NAMALWA (cell line): ENCODE measurements around the gene TNFAIP8L2.
A peak's percentile ranks its signal among the peaks of the same experiment; 100 is the strongest.

Experiments used
- DNase-seq: peaks from one replicate; pipeline ENCODE4 v3.0.0-alpha.2; 2015; ENCODE audit warnings: low spot score

TNFAIP8L2 gene

GRCh38 chr1:151156515-151156819 lies at the start of gene TNFAIP8L2:
Gene TNFAIP8L2, plus strand, starts transcription at chr1:151156649. Its CDS starts 2,049 bp downstream, at chr1:151158698.
- peak; percentile 72 for DNase-seq

- no peak for DNase-seq
These were observed 49.6 kb upstream of the TNFAIP8L2 start for GRCh38 chr1:151106894-151107293.

GRCh38 chr1:151108331-151108730 lies 48.1 kb upstream of the TNFAIP8L2 start:
- DNase-seq, result no peak

DNA sequence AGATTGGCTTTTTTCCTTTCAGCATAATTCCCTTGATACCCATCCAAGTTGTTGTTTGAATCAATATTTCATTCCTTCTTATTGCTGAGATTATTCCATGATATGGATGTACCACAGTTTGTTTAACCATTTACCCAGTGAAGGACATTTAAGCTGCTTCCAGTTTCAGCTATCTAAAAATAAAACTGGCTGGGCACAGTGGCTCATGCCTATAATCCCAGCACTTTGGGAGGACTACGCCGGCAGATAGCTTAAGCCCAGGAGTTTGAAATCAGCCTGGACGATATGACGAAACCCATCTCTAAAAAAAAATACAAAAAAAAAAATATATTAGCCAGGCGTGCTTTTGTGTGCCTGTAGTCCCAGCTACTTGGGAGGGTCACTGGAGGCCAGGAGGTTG lies 42.6 kb upstream of the TNFAIP8L2 start:
- no peak for DNase-seq

DNA sequence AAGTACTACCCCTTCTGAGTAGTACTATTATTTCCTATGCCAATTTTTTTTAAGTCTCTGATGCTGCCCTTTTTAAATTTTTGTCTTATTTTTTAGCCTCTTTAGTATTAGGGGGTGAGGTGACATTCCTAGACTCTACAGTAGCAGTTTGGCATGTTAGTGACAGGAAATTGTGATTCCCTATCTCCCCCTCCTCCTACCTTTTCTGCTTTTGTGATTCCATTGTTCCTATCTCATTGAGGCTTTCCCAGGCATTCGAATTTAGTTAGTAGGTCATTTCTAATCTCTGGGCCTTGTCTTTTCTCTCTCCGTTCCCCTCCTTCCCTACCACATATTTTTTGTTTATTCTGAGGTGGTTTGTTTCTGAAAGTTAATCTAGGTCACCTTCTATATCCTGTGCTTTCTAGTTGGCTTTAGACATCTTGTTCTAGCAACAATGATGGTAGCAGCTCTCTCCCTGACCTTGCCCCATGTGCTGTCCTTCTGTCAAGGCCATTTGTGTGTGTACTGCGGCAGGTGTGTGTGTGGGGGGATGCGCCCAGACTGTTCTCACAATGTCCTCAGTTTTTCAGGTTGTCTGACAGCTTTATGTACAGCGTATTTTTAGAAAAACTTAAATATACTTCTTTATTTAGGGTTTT lies 31.6 kb upstream of the TNFAIP8L2 start:
- no peak for DNase-seq

GRCh38 chr1:151128800-151129199 lies 27.6 kb upstream of the TNFAIP8L2 start:
- DNase-seq, result no peak

GRCh38 chr1:151130987-151131586 lies 25.4 kb upstream of the TNFAIP8L2 start:
- no peak for DNase-seq

DNA sequence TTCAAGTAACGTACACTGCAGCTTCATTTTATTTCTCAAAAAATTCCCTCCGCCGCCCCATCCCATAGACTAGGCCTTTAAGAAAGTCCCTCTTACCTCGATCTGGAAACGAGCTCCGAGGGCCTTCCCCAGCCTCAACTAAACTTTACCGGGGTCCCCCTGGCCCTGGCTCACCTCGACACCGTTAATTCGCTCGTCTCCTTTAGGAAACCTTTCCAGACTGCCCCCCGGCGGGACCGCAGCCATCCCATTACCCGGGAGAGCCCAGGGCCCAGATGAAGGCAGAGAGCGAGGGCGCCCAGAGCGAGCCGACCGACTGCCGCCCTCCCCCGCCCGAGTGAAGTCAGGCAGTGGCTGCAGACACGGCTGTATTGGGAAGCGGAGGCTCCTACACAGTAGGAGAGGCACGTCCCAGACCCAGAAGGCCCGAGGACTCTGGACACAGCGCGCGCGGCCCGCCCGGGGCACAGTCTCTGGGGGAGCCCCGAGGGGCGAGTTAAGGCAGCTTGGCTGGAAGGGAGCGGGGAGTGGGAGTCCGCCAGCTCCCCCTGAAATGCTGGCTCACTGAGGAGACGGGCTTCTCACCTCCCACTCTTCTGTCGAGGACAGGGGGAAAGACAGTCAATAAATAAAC lies 24.6 kb upstream of the TNFAIP8L2 start:
- no peak for DNase-seq

DNA sequence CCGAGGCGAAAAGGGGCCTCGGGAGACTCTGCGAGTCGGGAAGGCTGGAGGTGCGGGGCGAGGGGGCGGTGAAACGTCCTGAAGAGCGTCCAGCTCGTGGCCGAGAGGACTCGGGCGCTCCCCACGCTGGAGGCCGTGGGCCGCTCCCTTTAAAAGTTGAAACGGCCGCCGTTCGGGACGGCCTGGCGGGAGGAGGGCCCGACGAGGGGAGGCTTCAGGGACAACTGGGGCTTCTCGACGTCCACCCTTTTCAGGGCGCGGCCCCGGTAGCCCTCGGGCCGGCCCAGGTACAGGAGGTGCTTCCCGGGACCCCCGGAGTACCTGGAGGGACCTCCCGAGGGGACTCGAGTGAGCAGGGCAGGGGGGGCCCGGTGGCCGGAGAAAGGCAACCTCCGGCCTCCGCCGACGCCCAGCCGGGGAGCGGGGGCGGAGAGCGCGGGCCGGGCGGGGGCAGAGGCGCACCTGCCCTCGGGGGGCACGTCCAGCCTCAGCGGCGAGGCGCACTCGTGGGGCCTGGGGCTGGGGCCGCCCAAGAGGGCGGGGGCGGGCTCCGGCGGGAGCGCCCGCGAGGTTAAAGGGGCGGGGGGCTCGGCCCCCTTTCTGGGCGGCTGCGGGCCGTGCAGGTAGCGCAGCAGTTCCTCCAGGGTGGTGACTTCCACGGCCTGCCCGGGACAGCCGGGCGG lies 24.0 kb upstream of the TNFAIP8L2 start:
- DNase-seq, result no peak

- DNase-seq, result no peak
These were observed 23.2 kb upstream of the TNFAIP8L2 start for GRCh38 chr1:151133018-151133806.

DNA sequence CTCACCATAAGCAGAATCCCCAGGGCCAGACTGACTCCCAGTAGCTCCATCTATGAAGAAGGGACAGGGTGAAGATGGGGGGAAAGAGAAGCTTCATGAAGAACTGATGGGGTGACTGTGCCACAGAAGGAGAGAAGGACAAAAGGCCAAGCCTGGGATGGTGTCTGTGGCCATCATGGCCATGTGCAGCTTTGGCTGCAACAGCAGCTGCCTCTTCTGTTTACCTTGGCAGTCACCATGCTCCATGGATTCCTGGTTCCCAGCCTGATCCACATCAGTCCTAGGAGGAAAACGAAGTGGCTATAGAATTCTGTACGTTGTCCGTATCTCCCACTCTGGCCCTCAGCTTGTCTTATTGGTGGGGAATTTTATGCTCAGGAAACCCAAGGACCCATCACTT lies 22.1 kb upstream of the TNFAIP8L2 start:
- DNase-seq, result no peak

- no peak for DNase-seq
These were observed 21.5 kb upstream of the TNFAIP8L2 start for GRCh38 chr1:151134991-151135390.

DNA sequence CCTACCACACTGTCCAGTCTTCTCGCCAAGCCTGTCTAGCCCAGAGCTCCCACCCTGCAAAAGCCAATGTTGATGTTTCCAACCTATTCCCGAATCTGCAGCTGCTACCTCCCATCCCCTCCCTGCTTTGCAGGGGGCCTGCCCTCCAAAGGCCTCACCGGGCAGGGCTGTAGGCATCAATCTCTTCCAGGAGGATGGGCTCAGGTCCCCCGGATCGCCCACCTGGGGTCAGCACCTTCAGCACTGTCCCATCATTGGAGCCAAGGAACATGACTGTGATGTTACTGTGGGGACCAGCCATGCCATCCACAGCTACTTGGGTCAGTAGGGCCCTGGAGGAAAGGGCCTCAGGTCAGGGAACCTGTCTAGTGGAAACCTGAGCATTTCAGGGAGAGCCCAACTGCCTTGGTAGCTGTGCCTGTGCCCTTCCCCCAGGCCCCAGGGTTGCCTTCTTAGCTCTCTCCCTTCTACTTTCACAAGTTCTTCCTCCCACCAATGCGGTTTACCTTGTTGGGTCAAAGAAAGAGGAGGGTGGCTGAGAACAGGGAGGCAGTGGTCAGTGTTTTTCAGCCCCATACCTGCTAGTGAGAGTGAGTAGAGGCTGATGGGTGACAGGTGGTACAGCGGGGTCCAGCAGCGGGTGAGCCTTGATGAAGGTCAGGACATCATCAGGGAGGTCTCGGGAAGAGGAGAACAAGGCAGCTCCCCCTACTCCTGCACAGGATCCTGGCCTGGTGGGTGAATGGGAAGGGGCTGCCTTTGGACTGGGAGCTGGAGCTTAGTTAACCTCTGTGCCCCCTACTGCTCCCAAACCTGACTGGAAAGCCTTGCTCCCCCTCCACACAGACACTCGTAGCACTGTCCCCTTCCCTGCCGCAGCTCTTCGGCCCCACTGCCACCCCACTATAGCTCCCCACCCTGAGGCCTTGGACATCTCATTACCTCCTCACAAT lies 20.7 kb upstream of the TNFAIP8L2 start:
- DNase-seq, result peak; percentile 10

DNA sequence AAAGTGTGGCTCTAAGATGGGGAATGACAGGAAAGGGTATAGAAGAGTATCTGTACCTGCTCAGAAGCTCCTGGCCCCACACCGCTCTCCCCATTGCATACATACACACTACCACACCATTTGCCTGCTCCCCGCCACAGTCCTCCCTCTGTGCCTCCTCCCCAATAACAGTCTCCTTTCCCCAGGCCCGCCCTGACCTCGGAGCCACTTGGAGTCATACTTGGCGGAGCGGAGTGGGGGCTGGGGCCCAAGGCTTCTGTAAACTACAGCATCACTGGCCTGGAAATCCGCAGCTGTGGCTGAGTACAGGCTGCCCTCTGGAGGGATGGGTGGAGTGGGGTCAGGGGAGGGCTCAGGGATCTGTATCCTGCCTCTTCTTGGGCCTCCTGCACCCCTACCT lies 18.7 kb upstream of the TNFAIP8L2 start:
- no peak for DNase-seq

DNA sequence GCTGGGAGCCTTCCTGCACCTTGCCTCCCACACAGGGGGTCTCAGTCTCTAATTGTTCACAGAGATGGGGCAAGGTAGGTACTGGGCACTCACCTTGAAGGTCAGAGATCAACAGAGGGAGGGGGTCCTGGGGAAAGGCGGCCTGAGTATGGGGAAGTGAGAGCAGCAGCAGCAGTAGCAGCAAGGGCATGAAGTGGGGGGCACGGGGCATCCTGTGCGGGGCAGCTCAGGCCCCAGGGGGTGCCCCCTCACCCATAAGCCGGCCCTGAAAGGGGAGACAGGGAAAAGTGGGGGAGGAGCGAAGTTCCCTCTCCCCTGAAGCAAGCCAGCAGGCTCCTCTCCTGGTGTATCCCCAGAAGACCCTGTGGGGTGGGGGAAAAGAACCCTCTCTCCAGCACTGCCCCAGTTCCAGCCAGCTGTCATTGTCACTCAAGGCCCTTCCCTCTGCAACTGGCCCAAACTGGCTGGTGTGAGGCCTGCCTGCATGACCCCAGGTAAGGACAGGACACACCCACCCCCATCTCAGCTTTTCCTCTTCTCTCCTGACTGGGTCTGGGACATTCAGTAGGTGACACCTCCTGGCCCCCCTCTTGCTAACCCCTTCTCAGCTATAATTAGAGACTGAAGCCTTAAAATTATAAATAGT lies 13.9 kb upstream of the TNFAIP8L2 start:
- no peak for DNase-seq

GRCh38 chr1:151143057-151143435 lies 13.4 kb upstream of the TNFAIP8L2 start:
- DNase-seq, result no peak

GRCh38 chr1:151143986-151144385 lies 12.5 kb upstream of the TNFAIP8L2 start:
- no peak for DNase-seq

- DNase-seq, result no peak
These were observed 11.8 kb upstream of the TNFAIP8L2 start for GRCh38 chr1:151144474-151145303.

- DNase-seq, result no peak
These were observed 11.0 kb upstream of the TNFAIP8L2 start for GRCh38 chr1:151145304-151146071.
